ENCODE data around the gene AGR3.

GRCh38 chr7:16875861-16876260 lies 5.9 kb downstream of the AGR3 start:
- TF ChIP-seq CTCF (IDR thresholded peaks at IDR 0.05; ENCODE audit: insufficient read depth, low read depth, low read length) (no peak), EZH2 (IDR thresholded peaks at IDR 0.05; ENCODE audit: insufficient read depth, low read length) (no peak)

All from astrocyte (in vitro differentiated cells and primary cell).